ENCODE measurements around the gene MMP7.

DNA sequence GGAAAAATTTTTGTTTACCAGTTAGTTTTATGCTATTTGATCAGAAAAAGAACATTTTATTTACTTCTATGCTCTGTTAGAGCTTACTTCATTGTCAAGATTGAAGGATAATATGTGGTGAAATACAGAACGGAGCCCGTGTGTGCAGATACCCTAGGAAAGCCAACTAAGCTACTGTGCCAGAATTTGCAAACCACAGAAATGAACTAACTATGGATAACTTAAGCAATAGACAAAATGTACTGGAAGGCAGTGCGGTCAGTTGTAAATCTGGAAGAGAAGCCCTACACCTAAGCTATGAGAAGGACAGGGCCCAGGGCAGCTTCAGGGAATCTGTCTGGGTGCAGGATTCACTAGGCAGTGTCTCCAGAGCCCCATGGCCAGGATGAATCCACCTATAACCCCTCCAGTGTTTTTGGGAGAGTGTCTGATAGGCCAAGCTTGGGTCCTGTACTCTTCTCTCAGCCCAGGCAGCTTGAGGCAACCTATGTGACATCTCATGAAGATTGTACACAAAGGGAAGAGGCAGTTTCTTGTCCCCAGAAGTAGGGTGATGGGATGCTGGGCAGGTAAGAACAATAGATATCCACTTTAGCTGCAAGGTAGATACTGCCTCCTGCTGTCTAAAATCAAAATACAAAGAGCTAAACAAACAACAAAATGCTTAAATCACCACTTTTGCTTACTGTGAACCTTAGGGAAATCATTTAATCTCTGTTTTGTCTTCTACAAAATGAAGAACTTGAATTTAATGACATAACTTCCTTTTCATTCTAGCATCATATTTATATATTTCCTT is 12.1 kb downstream of the MMP7 start:
- no peak for TF ChIP-seq POLR2A (IDR thresholded peaks at IDR 0.05)
- TF ChIP-seq, protein P1, sequence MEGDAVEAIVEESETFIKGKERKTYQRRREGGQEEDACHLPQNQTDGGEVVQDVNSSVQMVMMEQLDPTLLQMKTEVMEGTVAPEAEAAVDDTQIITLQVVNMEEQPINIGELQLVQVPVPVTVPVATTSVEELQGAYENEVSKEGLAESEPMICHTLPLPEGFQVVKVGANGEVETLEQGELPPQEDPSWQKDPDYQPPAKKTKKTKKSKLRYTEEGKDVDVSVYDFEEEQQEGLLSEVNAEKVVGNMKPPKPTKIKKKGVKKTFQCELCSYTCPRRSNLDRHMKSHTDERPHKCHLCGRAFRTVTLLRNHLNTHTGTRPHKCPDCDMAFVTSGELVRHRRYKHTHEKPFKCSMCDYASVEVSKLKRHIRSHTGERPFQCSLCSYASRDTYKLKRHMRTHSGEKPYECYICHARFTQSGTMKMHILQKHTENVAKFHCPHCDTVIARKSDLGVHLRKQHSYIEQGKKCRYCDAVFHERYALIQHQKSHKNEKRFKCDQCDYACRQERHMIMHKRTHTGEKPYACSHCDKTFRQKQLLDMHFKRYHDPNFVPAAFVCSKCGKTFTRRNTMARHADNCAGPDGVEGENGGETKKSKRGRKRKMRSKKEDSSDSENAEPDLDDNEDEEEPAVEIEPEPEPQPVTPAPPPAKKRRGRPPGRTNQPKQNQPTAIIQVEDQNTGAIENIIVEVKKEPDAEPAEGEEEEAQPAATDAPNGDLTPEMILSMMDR (IDR thresholded peaks at IDR 0.05): no peak
- no peak for TF ChIP-seq POLR2AphosphoS5 (IDR thresholded peaks at IDR 0.05)
